Measurements from ENCODE around the gene CACNG8.

DNA sequence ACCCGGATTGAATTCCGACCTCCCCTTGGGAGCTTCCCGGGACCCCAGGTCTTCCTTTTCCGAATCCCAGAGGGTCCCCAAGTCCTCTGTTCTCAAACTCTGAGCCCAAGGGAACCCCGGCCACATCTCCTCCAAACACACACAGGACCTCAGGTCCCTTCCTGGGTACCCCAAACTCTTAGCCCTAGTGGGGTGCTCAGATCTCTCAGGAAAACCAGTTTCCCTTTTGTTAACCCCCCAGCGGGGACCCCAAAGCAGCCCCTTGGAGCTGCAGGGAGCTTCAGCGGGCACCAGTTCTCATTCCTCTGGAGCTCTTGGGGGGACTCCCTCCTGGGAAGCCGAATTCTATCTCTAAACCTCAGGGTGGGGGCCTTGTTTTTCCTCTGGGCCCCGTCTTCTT, 29.5 kb downstream of the CACNG8 start:
- TF ChIP-seq SIN3A (IDR thresholded peaks at IDR 0.05; ENCODE audit: borderline replicate concordance, insufficient read depth, low read length) (no peak), TAF1 (IDR thresholded peaks at IDR 0.05; ENCODE audit: borderline replicate concordance, insufficient read depth, low read length) (no peak), POLR2AphosphoS5 (IDR thresholded peaks at IDR 0.05; ENCODE audit: low read depth, low read length) (no peak)
